ENCODE measurements around the gene FXYD3. TPM values are rescaled to one million over a fixed set of nuclear protein-coding genes. Genes with fewer than 3 reads are reported as not detected.

FXYD3 gene
- total and polyA plus RNA-seq, 2 of the 13 experiments (the other 11 are each of a cell fraction or from before 2014, with no cell fraction given), result 4.9 TPM; not detected in 1

DNA sequence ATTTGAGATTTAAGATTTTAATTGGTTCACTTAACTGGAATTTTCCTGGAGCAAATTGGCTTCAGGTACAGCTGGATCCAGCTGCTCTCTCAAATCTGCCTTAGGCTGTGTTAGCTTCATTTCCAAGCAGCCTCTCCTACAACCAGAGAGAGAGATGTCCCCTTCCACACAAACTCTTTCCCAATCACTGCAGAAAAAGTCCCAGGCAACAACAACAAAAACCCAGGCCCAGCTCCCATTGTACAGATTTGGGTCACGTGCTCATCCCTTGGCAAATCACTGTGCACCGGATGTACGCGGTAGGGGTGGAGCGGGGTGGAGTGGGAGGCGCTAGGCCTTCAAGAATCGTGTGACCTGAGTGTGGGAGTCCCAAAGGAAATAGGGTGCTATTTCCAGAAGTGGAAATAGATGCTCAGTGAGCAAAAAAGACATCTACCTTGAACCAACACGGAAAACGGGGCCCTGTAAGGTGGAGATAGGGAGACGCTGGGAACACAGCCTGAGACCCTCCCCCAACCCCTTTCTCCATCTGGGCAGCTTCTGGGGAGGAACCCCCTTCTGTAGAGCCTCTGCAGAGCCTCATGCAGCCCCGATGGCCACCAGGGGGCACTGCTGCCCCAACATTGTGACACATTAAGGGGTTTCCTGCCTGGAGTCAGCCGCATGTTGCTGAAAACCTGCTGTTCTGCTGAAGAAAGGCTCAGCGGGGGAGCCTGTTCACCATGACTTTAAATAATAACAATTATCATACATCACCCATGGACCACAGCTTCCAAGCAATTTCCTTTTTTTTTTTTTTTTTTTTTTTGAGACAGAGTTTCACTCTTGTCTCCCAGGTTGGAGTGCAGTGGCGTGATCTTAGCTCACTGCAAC lies 48.7 kb upstream of the FXYD3 start (continued):
- TF ChIP-seq, protein P1, sequence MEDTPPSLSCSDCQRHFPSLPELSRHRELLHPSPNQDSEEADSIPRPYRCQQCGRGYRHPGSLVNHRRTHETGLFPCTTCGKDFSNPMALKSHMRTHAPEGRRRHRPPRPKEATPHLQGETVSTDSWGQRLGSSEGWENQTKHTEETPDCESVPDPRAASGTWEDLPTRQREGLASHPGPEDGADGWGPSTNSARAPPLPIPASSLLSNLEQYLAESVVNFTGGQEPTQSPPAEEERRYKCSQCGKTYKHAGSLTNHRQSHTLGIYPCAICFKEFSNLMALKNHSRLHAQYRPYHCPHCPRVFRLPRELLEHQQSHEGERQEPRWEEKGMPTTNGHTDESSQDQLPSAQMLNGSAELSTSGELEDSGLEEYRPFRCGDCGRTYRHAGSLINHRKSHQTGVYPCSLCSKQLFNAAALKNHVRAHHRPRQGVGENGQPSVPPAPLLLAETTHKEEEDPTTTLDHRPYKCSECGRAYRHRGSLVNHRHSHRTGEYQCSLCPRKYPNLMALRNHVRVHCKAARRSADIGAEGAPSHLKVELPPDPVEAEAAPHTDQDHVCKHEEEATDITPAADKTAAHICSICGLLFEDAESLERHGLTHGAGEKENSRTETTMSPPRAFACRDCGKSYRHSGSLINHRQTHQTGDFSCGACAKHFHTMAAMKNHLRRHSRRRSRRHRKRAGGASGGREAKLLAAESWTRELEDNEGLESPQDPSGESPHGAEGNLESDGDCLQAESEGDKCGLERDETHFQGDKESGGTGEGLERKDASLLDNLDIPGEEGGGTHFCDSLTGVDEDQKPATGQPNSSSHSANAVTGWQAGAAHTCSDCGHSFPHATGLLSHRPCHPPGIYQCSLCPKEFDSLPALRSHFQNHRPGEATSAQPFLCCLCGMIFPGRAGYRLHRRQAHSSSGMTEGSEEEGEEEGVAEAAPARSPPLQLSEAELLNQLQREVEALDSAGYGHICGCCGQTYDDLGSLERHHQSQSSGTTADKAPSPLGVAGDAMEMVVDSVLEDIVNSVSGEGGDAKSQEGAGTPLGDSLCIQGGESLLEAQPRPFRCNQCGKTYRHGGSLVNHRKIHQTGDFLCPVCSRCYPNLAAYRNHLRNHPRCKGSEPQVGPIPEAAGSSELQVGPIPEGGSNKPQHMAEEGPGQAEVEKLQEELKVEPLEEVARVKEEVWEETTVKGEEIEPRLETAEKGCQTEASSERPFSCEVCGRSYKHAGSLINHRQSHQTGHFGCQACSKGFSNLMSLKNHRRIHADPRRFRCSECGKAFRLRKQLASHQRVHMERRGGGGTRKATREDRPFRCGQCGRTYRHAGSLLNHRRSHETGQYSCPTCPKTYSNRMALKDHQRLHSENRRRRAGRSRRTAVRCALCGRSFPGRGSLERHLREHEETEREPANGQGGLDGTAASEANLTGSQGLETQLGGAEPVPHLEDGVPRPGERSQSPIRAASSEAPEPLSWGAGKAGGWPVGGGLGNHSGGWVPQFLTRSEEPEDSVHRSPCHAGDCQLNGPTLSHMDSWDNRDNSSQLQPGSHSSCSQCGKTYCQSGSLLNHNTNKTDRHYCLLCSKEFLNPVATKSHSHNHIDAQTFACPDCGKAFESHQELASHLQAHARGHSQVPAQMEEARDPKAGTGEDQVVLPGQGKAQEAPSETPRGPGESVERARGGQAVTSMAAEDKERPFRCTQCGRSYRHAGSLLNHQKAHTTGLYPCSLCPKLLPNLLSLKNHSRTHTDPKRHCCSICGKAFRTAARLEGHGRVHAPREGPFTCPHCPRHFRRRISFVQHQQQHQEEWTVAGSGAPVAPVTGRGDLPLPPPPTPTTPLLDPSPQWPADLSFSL (CRISPR knock-in tag; IDR thresholded peaks at IDR 0.05), result no peak
- TF ChIP-seq ZSCAN22 (CRISPR knock-in tag; IDR thresholded peaks at IDR 0.05) (no peak), TCF7L2 (IDR thresholded peaks at IDR 0.05; ENCODE audit: low read depth, low read length) (no peak), KDM1A (CRISPR knock-in tag; IDR thresholded peaks at IDR 0.05) (no peak), CBX1 (IDR thresholded peaks at IDR 0.05; ENCODE audit: low read depth) (no peak), ZZZ3 (CRISPR knock-in tag; IDR thresholded peaks at IDR 0.05; ENCODE audit: borderline replicate concordance) (no peak), ARNTL (CRISPR knock-in tag; IDR thresholded peaks at IDR 0.05) (no peak), ZNF766 (CRISPR knock-in tag; IDR thresholded peaks at IDR 0.05; ENCODE audit: borderline replicate concordance) (no peak), TBL1XR1 (IDR thresholded peaks at IDR 0.05; ENCODE audit: borderline replicate concordance, low read length, partially characterized antibody) (no peak), ZNF746 (CRISPR knock-in tag; IDR thresholded peaks at IDR 0.05) (no peak), ZNF569 (CRISPR knock-in tag; IDR thresholded peaks at IDR 0.05; ENCODE audit: borderline replicate concordance) (no peak), CENPT (CRISPR knock-in tag; IDR thresholded peaks at IDR 0.05; ENCODE audit: low read depth) (no peak), CC2D1A (CRISPR knock-in tag; IDR thresholded peaks at IDR 0.05) (no peak), ZSCAN20 (CRISPR knock-in tag; IDR thresholded peaks at IDR 0.05; ENCODE audit: borderline replicate concordance) (no peak), ZNF501 (CRISPR knock-in tag; IDR thresholded peaks at IDR 0.05) (peak; percentile 27; the same call in 1 of the 2 replicates), NFE2 (CRISPR knock-in tag; IDR thresholded peaks at IDR 0.05) (no peak)
- TF ChIP-seq, protein P2, sequence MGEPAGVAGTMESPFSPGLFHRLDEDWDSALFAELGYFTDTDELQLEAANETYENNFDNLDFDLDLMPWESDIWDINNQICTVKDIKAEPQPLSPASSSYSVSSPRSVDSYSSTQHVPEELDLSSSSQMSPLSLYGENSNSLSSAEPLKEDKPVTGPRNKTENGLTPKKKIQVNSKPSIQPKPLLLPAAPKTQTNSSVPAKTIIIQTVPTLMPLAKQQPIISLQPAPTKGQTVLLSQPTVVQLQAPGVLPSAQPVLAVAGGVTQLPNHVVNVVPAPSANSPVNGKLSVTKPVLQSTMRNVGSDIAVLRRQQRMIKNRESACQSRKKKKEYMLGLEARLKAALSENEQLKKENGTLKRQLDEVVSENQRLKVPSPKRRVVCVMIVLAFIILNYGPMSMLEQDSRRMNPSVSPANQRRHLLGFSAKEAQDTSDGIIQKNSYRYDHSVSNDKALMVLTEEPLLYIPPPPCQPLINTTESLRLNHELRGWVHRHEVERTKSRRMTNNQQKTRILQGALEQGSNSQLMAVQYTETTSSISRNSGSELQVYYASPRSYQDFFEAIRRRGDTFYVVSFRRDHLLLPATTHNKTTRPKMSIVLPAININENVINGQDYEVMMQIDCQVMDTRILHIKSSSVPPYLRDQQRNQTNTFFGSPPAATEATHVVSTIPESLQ (CRISPR knock-in tag; conservative IDR thresholded peaks at IDR 0.05), result no peak
- TF ChIP-seq, protein P3, sequence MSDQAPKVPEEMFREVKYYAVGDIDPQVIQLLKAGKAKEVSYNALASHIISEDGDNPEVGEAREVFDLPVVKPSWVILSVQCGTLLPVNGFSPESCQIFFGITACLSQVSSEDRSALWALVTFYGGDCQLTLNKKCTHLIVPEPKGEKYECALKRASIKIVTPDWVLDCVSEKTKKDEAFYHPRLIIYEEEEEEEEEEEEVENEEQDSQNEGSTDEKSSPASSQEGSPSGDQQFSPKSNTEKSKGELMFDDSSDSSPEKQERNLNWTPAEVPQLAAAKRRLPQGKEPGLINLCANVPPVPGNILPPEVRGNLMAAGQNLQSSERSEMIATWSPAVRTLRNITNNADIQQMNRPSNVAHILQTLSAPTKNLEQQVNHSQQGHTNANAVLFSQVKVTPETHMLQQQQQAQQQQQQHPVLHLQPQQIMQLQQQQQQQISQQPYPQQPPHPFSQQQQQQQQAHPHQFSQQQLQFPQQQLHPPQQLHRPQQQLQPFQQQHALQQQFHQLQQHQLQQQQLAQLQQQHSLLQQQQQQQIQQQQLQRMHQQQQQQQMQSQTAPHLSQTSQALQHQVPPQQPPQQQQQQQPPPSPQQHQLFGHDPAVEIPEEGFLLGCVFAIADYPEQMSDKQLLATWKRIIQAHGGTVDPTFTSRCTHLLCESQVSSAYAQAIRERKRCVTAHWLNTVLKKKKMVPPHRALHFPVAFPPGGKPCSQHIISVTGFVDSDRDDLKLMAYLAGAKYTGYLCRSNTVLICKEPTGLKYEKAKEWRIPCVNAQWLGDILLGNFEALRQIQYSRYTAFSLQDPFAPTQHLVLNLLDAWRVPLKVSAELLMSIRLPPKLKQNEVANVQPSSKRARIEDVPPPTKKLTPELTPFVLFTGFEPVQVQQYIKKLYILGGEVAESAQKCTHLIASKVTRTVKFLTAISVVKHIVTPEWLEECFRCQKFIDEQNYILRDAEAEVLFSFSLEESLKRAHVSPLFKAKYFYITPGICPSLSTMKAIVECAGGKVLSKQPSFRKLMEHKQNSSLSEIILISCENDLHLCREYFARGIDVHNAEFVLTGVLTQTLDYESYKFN (CRISPR knock-in tag; conservative IDR thresholded peaks at IDR 0.05), result no peak
